Ishikawa (cell line): ENCODE measurements around the gene CRELD2.

Experiments used
- CEBPB ChIP-seq: IDR thresholded peaks from 2 replicates; pipeline ENCODE4 v1.6.1; 2012
- CREB1 ChIP-seq: IDR thresholded peaks from 2 replicates; pipeline ENCODE4 v1.6.1; 2012; ENCODE audit warnings: low read depth
- EGR1 ChIP-seq: IDR thresholded peaks from 2 replicates; pipeline ENCODE4 v1.6.1; 2012
- EP300 ChIP-seq: IDR thresholded peaks from 2 replicates; pipeline ENCODE4 v1.6.1; 2012; ENCODE audit warnings: borderline replicate concordance
- REST ChIP-seq: IDR thresholded peaks from 2 replicates; pipeline ENCODE4 v1.6.1; 2012; ENCODE audit warnings: low read depth, mild to moderate bottlenecking
- TEAD4 ChIP-seq: IDR thresholded peaks from 2 replicates; pipeline ENCODE4 v1.6.1; 2012
- YY1 ChIP-seq: IDR thresholded peaks from 2 replicates; pipeline ENCODE4 v1.6.1; 2012; ENCODE audit warnings: low read depth
- TF ChIP-seq, protein P1 (sequence below): IDR thresholded peaks from 2 replicates; pipeline ENCODE4 v1.6.1; 2012

DNA sequence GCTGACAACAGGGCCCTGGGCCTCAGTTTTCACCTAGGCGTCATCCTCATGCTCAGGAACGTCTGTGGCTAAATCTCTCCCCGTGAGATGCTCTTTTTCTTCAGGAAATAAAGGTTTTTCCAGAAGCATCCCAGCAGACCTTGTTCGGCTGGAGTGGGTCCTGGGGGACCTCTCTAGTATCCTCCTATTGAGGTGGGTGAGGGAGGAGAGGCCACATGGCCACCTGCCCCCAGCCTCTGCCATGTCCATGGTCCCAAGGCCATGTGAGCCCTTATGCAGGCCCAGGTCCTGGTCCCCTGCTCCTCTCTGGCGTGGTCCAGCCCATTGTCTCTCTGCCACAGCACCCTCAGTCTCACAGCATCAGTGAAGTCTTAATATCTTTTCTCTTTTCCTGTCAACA, 22.2 kb upstream of the CRELD2 start:
- no peak for TF ChIP-seq EP300
- TF ChIP-seq YY1, result no peak
- TF ChIP-seq, protein P1, sequence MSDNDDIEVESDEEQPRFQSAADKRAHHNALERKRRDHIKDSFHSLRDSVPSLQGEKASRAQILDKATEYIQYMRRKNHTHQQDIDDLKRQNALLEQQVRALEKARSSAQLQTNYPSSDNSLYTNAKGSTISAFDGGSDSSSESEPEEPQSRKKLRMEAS, result no peak
- TF ChIP-seq CREB1, result no peak
- no peak for TF ChIP-seq REST
- TF ChIP-seq CEBPB, result no peak
- no peak for TF ChIP-seq TEAD4
- TF ChIP-seq EGR1, result no peak
